Left ventricle myocardium inferior (tissue), 1 donor: ENCODE measurements around the gene DEPDC5. TPM values are rescaled to one million over a fixed set of nuclear protein-coding genes. Genes with fewer than 3 reads are reported as not detected.

Experiments used
- DNase-seq: peaks from one replicate; pipeline ENCODE4 v3.0.0-alpha.2; 2020
- H3K27ac ChIP-seq: fragments of 200-600 bp; replicated peaks from 2 replicates; pipeline ENCODE4 v1.8.0; 2021
- H3K27me3 ChIP-seq: fragments of 200-600 bp; 2 replicates; pipeline ENCODE4 v1.8.0; 2021; ENCODE audit warnings: low read depth
- H3K36me3 ChIP-seq: fragments of 200-600 bp; 2 replicates; pipeline ENCODE4 v1.8.0; 2021
- H3K4me1 ChIP-seq: fragments of 200-600 bp; 2 replicates; pipeline ENCODE4 v1.8.0; 2021
- H3K4me3 ChIP-seq: fragments of 200-600 bp; 2 replicates; pipeline ENCODE4 v1.8.0; 2021; ENCODE audit warnings: mild to moderate bottlenecking, moderate library complexity
- H3K9me3 ChIP-seq: fragments of 200-600 bp; replicated peaks from 2 replicates; pipeline ENCODE4 v1.8.0; 2021
- CTCF ChIP-seq: fragments of 200-600 bp; IDR thresholded peaks from 2 replicates; pipeline ENCODE4 v1.8.0; 2021; ENCODE audit warnings: antibody characterized with exemption, mild to moderate bottlenecking, borderline replicate concordance
- intact Hi-C: fragments of 100-400 bp; cut with micrococcal nuclease; formaldehyde crosslinking; loops from one replicate; pipeline ENCODE4 v1.11.0; 2022
- total RNA-seq: library from RNA; stranded (reverse); fragmentation: NEBNext Ultra II Directional; extraction: Animal tissue kit (Norgen Biotek cat#: 25700); gene quantifications from one replicate; pipeline ENCODE4 v1.2.1, GENCODE V29; 2021
- donor health status: DM: no; HTN: yes; CAD: no; lungs with severe emphysema.

The DEPDC5 gene
- total RNA-seq, 1 donor from 2014 or later: 11.4 TPM

- Histone ChIP-seq H3K4me1 (peaks cover 14% of the 10 kb centered on the region), H3K4me3 (no peak overlapping the region), H3K9me3 (no peaks in the 10 kb centered on the region), H3K27me3 (peaks cover 9% of the 10 kb centered on the region), H3K36me3 (no peaks in the 10 kb centered on the region), H3K27ac (peak overlapping the region; percentile 33)
- peak; percentile 51 for DNase-seq
- no peak for TF ChIP-seq CTCF
- intact Hi-C loops: no loop called here
Measured at GRCh38 chr22:31929167-31929930, 175.5 kb downstream of the DEPDC5 start.

GRCh38 chr22:31932863-31933262, 179.0 kb downstream of the DEPDC5 start:
- no peak overlapping the region for H3K4me3 ChIP-seq
- no peaks in the 10 kb centered on the region for H3K9me3 ChIP-seq
- peaks cover 21% of the 10 kb centered on the region for H3K4me1 ChIP-seq
- H3K27ac ChIP-seq: no peak overlapping the region
- no peaks in the 10 kb centered on the region for H3K36me3 ChIP-seq
- intact Hi-C loops: no loop called here
- no peaks in the 10 kb centered on the region for H3K27me3 ChIP-seq
- TF ChIP-seq CTCF: no peak
- DNase-seq: no peak

- no peak for TF ChIP-seq CTCF
- Histone ChIP-seq H3K9me3 (no peaks in the 10 kb centered on the region), H3K27ac (no peak overlapping the region), H3K36me3 (no peaks in the 10 kb centered on the region), H3K4me3 (no peak overlapping the region), H3K27me3 (no peaks in the 10 kb centered on the region), H3K4me1 (peaks cover 21% of the 10 kb centered on the region)
- intact Hi-C loops: no loop called here
- no peak for DNase-seq
Measured at GRCh38 chr22:31933406-31933805, 179.6 kb downstream of the DEPDC5 start.

- Histone ChIP-seq H3K4me1 (peaks cover 21% of the 10 kb centered on the region), H3K27me3 (no peaks in the 10 kb centered on the region), H3K4me3 (no peak overlapping the region), H3K27ac (no peak overlapping the region), H3K9me3 (no peaks in the 10 kb centered on the region), H3K36me3 (no peaks in the 10 kb centered on the region)
- intact Hi-C loops: no loop called here
- TF ChIP-seq CTCF: no peak
- DNase-seq: no peak
Measured at GRCh38 chr22:31933816-31934482, 180.1 kb downstream of the DEPDC5 start.

DNA sequence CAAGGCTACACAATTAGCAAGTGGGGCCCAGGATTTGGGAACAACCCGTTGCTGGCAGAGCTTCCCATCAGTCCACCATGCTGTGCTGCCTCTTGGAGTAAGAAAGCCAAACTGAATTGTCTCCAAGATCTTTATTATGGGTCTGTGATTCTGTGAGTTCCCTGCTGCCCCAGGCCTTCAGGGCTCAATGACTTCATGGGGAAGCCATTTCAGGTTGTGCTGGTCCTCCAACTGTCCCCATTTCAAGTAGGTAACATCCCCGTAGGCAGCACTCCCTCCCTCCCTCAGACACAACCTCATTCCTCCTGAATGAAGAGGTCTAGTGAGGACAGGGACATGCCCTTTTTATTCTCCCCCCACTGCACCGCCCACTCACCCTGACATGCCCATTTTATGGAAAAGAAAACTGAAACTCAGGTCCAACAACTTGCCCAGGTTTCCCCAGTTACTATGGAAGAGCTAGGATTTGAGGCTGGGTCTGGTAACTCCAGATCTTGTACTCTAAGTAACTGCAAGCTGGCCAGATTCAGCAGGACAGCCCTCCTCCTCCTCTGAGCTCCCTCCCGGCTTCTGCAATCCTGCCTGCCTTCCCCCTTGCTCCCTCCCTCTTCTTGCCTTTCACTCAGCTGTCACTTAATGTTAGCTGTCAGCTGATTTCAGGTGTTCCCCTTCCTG, 182.3 kb downstream of the DEPDC5 start:
- no peak for TF ChIP-seq CTCF
- Histone ChIP-seq H3K27me3 (no peaks in the 10 kb centered on the region), H3K9me3 (no peaks in the 10 kb centered on the region), H3K4me1 (peaks cover 21% of the 10 kb centered on the region), H3K27ac (no peak overlapping the region), H3K36me3 (no peaks in the 10 kb centered on the region), H3K4me3 (no peak overlapping the region)
- DNase-seq: no peak
- intact Hi-C loops: no loop called here
